ENCODE measurements around the gene KRTAP10-11. TPM values are rescaled to one million over a fixed set of nuclear protein-coding genes. Genes with fewer than 3 reads are reported as not detected.

KRTAP10-11 gene
- total RNA-seq, 5 donors from 2014 or later (not counting 1 experiment from before 2014, with no cell fraction given): not detected

- Mint-ChIP-seq H3K9me3 (peaks cover 11 to 25% (median 12%) of the 10 kb centered on the region in 3 donors), H3K36me3 (peaks cover 11% of the 10 kb centered on the region), H3K4me1 (peaks cover 44 to 52% (median 50%) of the 10 kb centered on the region in 3 donors), H3K4me3 (no peak overlapping the region), H3K27ac (no peak overlapping the region), H3K27me3 (no peaks in the 10 kb centered on the region)
- no peaks in the 10 kb centered on the region for H3K36me3 ChIP-seq (ENCODE audit: control insufficient read depth in 2 of 2, extremely low read depth in 1 of 2, insufficient read depth in 1 of 2, low read length in 1 of 2)
- DNase-seq (no peak), ATAC-seq (replicated peaks in 1 of 4) (no peak)
- peaks cover 17 to 42% of the 10 kb centered on the region in 2 experiments for H3K4me1 ChIP-seq (ENCODE audit: control insufficient read depth in 1 of 2, extremely low read depth in 1 of 2, insufficient read depth in 2 of 2, low read length in 2 of 2)
- H3K27me3 ChIP-seq (replicated peaks in 1 of 2; ENCODE audit: control insufficient read depth in 2 of 2, extremely low read depth in 1 of 2, insufficient read depth in 2 of 2, low read length in 1 of 2): peaks cover 0 to 9% of the 10 kb centered on the region in 2 experiments
- ChIA-PET CTCF (no interaction called here), POLR2A (no interaction called here)
- H3K4me3 ChIP-seq (ENCODE audit: control insufficient read depth in 1 of 2, extremely low read depth in 1 of 2, low read length in 1 of 2): no peak overlapping the region
- 94% methylated on average over 10 of the region's 28 CpGs for WGBS (ENCODE audit: insufficient coverage)
- peaks cover 5% of the 10 kb centered on the region for H3K9me3 ChIP-seq
- no peak overlapping the region for H3K27ac ChIP-seq (ENCODE audit: low read length)
Observed at GRCh38 chr21:44614961-44615391, 31.2 kb upstream of the KRTAP10-11 start.

- Histone ChIP-seq H3K9me3 (peaks cover 6% of the 10 kb centered on the region), H3K36me3 (ENCODE audit: control insufficient read depth in 2 of 2, extremely low read depth in 1 of 2, insufficient read depth in 1 of 2, low read length in 1 of 2) (no peaks in the 10 kb centered on the region), H3K4me1 (ENCODE audit: control insufficient read depth in 1 of 2, extremely low read depth in 1 of 2, insufficient read depth in 2 of 2, low read length in 2 of 2) (peaks cover 17 to 43% of the 10 kb centered on the region in 2 experiments), H3K27ac (ENCODE audit: low read length) (no peak overlapping the region), H3K4me3 (ENCODE audit: control insufficient read depth in 1 of 2, extremely low read depth in 1 of 2, low read length in 1 of 2) (no peak overlapping the region), H3K27me3 (replicated peaks in 1 of 2; ENCODE audit: control insufficient read depth in 2 of 2, extremely low read depth in 1 of 2, insufficient read depth in 2 of 2, low read length in 1 of 2) (peaks cover 0 to 9% of the 10 kb centered on the region in 2 experiments)
- CTCF ChIA-PET: no interaction called here
- ATAC-seq (replicated peaks in 1 of 4) (no peak), DNase-seq (no peak)
- 98% methylated on average over 3 of the region's 8 CpGs for WGBS (ENCODE audit: insufficient coverage)
- POLR2A ChIA-PET: no interaction called here
- Mint-ChIP-seq H3K9me3 (peaks cover 14 to 25% (median 14%) of the 10 kb centered on the region in 3 donors), H3K4me3 (peak overlapping the region in 1 of 3 donors; percentile 46), H3K27ac (peak overlapping the region in 1 of 2 donors; percentile 71), H3K27me3 (no peaks in the 10 kb centered on the region), H3K36me3 (peaks cover 14% of the 10 kb centered on the region), H3K4me1 (peaks cover 46 to 57% (median 53%) of the 10 kb centered on the region in 3 donors)
Observed at GRCh38 chr21:44615466-44615865, 30.7 kb upstream of the KRTAP10-11 start.

GRCh38 chr21:44615911-44616590, 30.2 kb upstream of the KRTAP10-11 start:
- peaks cover 17 to 26% (median 17%) of the 10 kb centered on the region in 3 donors for H3K9me3 Mint-ChIP-seq
- H3K27ac ChIP-seq (ENCODE audit: low read length): no peak overlapping the region
- ChIA-PET CTCF (interaction anchor here in 1 of 2 donors (0.6 kb wide), 1 partner anchor 81 kb away, joined by 6 read pairs; no protein-coding TSS in a partner anchor), POLR2A (interaction anchor here in 1 of 2 donors (0.5 kb wide), 1 partner anchor 36 kb away, joined by 3 read pairs; no protein-coding TSS in a partner anchor)
- DNase-seq (no peak), ATAC-seq (replicated peaks in 1 of 4) (no peak)
- H3K27me3 ChIP-seq (replicated peaks in 1 of 2; ENCODE audit: control insufficient read depth in 2 of 2, extremely low read depth in 1 of 2, insufficient read depth in 2 of 2, low read length in 1 of 2): peaks cover 0 to 9% of the 10 kb centered on the region in 2 experiments
- H3K27me3 Mint-ChIP-seq: no peaks in the 10 kb centered on the region
- H3K4me3 Mint-ChIP-seq: peak overlapping the region in 2 of 3 donors; percentile 6 to 46
- H3K4me3 ChIP-seq (ENCODE audit: control insufficient read depth in 1 of 2, extremely low read depth in 1 of 2, low read length in 1 of 2): no peak overlapping the region
- WGBS (ENCODE audit: insufficient coverage): 60% methylated on average over 8 of the region's 17 CpGs
- peaks cover 18% of the 10 kb centered on the region for H3K36me3 Mint-ChIP-seq
- peaks cover 6% of the 10 kb centered on the region for H3K9me3 ChIP-seq
- H3K27ac Mint-ChIP-seq: peak overlapping the region; percentile 39 to 71
- H3K4me1 ChIP-seq (ENCODE audit: control insufficient read depth in 1 of 2, extremely low read depth in 1 of 2, insufficient read depth in 2 of 2, low read length in 2 of 2): peaks cover 17 to 43% of the 10 kb centered on the region in 2 experiments
- no peaks in the 10 kb centered on the region for H3K36me3 ChIP-seq (ENCODE audit: control insufficient read depth in 2 of 2, extremely low read depth in 1 of 2, insufficient read depth in 1 of 2, low read length in 1 of 2)
- peaks cover 46 to 62% (median 58%) of the 10 kb centered on the region in 3 donors for H3K4me1 Mint-ChIP-seq

GRCh38 chr21:44616591-44616926, 29.7 kb upstream of the KRTAP10-11 start:
- ChIA-PET POLR2A (interaction anchor here in 1 of 2 donors (0.5 kb wide), 1 partner anchor 35 kb away, joined by 3 read pairs; no protein-coding TSS in a partner anchor), CTCF (interaction anchor here in 1 of 2 donors (0.6 kb wide), 1 partner anchor 81 kb away, joined by 6 read pairs; no protein-coding TSS in a partner anchor)
- H3K27ac ChIP-seq (ENCODE audit: low read length): no peak overlapping the region
- Mint-ChIP-seq H3K4me3 (peak overlapping the region in 2 of 3 donors; percentile 6 to 46), H3K27ac (peak overlapping the region; percentile 31 to 71), H3K4me1 (peaks cover 46 to 62% (median 58%) of the 10 kb centered on the region in 3 donors), H3K27me3 (no peaks in the 10 kb centered on the region), H3K9me3 (peaks cover 15 to 21% (median 17%) of the 10 kb centered on the region in 3 donors), H3K36me3 (peaks cover 18% of the 10 kb centered on the region)
- H3K9me3 ChIP-seq: peaks cover 6% of the 10 kb centered on the region
- no peaks in the 10 kb centered on the region for H3K36me3 ChIP-seq (ENCODE audit: control insufficient read depth in 2 of 2, extremely low read depth in 1 of 2, insufficient read depth in 1 of 2, low read length in 1 of 2)
- ATAC-seq (replicated peaks in 1 of 4) (no peak), DNase-seq (no peak)
- 92% methylated on average over 16 of the region's 16 CpGs for WGBS (ENCODE audit: insufficient coverage)
- H3K4me1 ChIP-seq (ENCODE audit: control insufficient read depth in 1 of 2, extremely low read depth in 1 of 2, insufficient read depth in 2 of 2, low read length in 2 of 2): peaks cover 17 to 43% of the 10 kb centered on the region in 2 experiments
- H3K27me3 ChIP-seq (replicated peaks in 1 of 2; ENCODE audit: control insufficient read depth in 2 of 2, extremely low read depth in 1 of 2, insufficient read depth in 2 of 2, low read length in 1 of 2): peaks cover 0 to 9% of the 10 kb centered on the region in 2 experiments
- no peak overlapping the region for H3K4me3 ChIP-seq (ENCODE audit: control insufficient read depth in 1 of 2, extremely low read depth in 1 of 2, low read length in 1 of 2)

- DNase-seq (no peak), ATAC-seq (replicated peaks in 1 of 4) (no peak)
- H3K4me3 ChIP-seq (ENCODE audit: control insufficient read depth in 1 of 2, extremely low read depth in 1 of 2, low read length in 1 of 2): no peak overlapping the region
- peaks cover 0 to 9% of the 10 kb centered on the region in 2 experiments for H3K27me3 ChIP-seq (replicated peaks in 1 of 2; ENCODE audit: control insufficient read depth in 2 of 2, extremely low read depth in 1 of 2, insufficient read depth in 2 of 2, low read length in 1 of 2)
- peaks cover 6% of the 10 kb centered on the region for H3K9me3 ChIP-seq
- peaks cover 17 to 43% of the 10 kb centered on the region in 2 experiments for H3K4me1 ChIP-seq (ENCODE audit: control insufficient read depth in 1 of 2, extremely low read depth in 1 of 2, insufficient read depth in 2 of 2, low read length in 2 of 2)
- no peaks in the 10 kb centered on the region for H3K36me3 ChIP-seq (ENCODE audit: control insufficient read depth in 2 of 2, extremely low read depth in 1 of 2, insufficient read depth in 1 of 2, low read length in 1 of 2)
- H3K27ac Mint-ChIP-seq: peak overlapping the region; percentile 66 to 95
- peak overlapping the region in 1 of 3 donors; percentile 46 for H3K4me3 Mint-ChIP-seq
- H3K4me1 Mint-ChIP-seq: peaks cover 46 to 62% (median 58%) of the 10 kb centered on the region in 3 donors
- no peaks in the 10 kb centered on the region for H3K27me3 Mint-ChIP-seq
- ChIA-PET CTCF (no interaction called here), POLR2A (no interaction called here)
- H3K9me3 Mint-ChIP-seq: peaks cover 15 to 20% (median 17%) of the 10 kb centered on the region in 3 donors
- H3K36me3 Mint-ChIP-seq: peaks cover 18% of the 10 kb centered on the region
- peak overlapping the region; percentile 82 for H3K27ac ChIP-seq (ENCODE audit: low read length)
- 89% methylated on average over 7 of the region's 8 CpGs for WGBS (ENCODE audit: insufficient coverage)
Observed at GRCh38 chr21:44617071-44617501, 29.1 kb upstream of the KRTAP10-11 start.

- CTCF ChIA-PET: interaction anchor here (0.5 to 1.6 kb wide), 7 partner anchors 10 to 76 kb away, joined by 3 to 10 read pairs (median 3); partner anchors contain the start of genes KRTAP12-3 (in 1 of the 2) and KRTAP12-4 (in 1 of the 2)
- Mint-ChIP-seq H3K9me3 (peaks cover 28 to 33% (median 29%) of the 10 kb centered on the region in 3 donors), H3K36me3 (peaks cover 30% of the 10 kb centered on the region), H3K4me3 (peak overlapping the region; percentile 11 to 74 (median 47)), H3K4me1 (peaks cover 46 to 62% (median 55%) of the 10 kb centered on the region in 3 donors), H3K27me3 (no peaks in the 10 kb centered on the region), H3K27ac (peak overlapping the region; percentile 95 to 98)
- POLR2A ChIA-PET: interaction anchor here in 1 of 2 donors (1.1 kb wide), 1 partner anchor 39 kb away, joined by 4 read pairs; the partner anchor contains the start of gene KRTAP12-3
- Histone ChIP-seq H3K4me3 (ENCODE audit: control insufficient read depth in 1 of 2, extremely low read depth in 1 of 2, low read length in 1 of 2) (peak overlapping the region in 1 of 2 donors; percentile 10), H3K9me3 (peaks cover 7% of the 10 kb centered on the region), H3K27ac (ENCODE audit: low read length) (peak overlapping the region; percentile 82), H3K4me1 (ENCODE audit: control insufficient read depth in 1 of 2, extremely low read depth in 1 of 2, insufficient read depth in 2 of 2, low read length in 2 of 2) (peaks cover 17 to 43% of the 10 kb centered on the region in 2 experiments), H3K27me3 (replicated peaks in 1 of 2; ENCODE audit: control insufficient read depth in 2 of 2, extremely low read depth in 1 of 2, insufficient read depth in 2 of 2, low read length in 1 of 2) (peaks cover 0 to 9% of the 10 kb centered on the region in 2 experiments), H3K36me3 (ENCODE audit: control insufficient read depth in 2 of 2, extremely low read depth in 1 of 2, insufficient read depth in 1 of 2, low read length in 1 of 2) (no peaks in the 10 kb centered on the region)
- DNase-seq: peak in 5 of 35 experiments; percentile 4 to 39 (median 10)
- WGBS (ENCODE audit: insufficient coverage): no CpG with 5 or more reads among the region's 4 CpGs
- ATAC-seq (replicated peaks in 1 of 4): peak; percentile 30 to 63 (median 40)
Observed at GRCh38 chr21:44618504-44618903, 27.7 kb upstream of the KRTAP10-11 start.

Data from T-cell (primary cell).